Keratinocyte (primary cell): ENCODE measurements around the gene PLXND1.

ENCODE experiments used
- EZH2 ChIP-seq: IDR thresholded peaks from one replicate; pipeline ENCODE4 v1.6.1; 2012; ENCODE audit warnings: inconsistent platforms, mild to moderate bottlenecking, low read length, moderate library complexity
- TF ChIP-seq, protein P1 (sequence below), 3 experiments: IDR thresholded peaks in 1 of 3; conservative IDR thresholded peaks in 1 of 3; optimal IDR thresholded peaks in 1 of 3; 2 replicates in 2 of 3; 3 replicates in 1 of 3; pipeline versions ENCODE3 to v1.5.1; 2011; ENCODE audit warnings: low read length in 3 of 3, mild to moderate bottlenecking in 3 of 3, moderate library complexity in 2 of 3, control low read depth in 1 of 3, inconsistent platforms in 1 of 3; ENCODE audit not compliant: insufficient read depth in 2 of 3; ENCODE audit errors: extremely low read depth in 1 of 3

DNA sequence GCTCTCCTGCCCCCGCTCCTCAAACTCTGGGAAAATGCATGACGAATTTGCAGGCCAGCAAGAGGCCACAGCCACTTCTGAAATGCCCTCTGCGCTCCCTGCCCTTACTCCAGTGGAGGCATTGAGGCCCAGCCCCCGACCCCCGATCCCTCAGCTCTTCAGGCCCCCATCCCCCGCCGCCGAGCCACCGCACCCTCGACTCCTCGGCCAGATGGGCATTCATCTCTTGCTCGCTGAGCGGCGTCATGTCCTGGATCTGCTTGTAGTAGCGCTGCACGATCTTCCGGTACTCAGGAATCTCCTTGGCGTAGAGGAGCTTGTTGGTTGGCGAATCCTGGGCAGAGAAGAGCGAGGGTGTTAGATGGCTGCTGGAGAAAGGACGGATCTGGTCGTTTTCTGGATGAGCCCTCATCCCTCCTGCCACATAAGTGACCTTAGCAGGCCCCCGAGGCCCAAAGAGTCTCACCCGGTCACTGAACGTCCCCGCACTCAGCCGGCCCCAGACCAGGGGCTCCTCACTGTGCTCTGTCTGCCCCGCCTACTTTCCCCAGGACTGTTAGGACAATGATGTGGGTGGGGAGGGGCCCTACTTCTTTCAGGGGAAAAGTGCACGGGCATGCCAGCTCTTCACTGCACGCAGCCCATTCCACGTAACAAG, 49.5 kb downstream of the PLXND1 start:
- TF ChIP-seq, protein P1, sequence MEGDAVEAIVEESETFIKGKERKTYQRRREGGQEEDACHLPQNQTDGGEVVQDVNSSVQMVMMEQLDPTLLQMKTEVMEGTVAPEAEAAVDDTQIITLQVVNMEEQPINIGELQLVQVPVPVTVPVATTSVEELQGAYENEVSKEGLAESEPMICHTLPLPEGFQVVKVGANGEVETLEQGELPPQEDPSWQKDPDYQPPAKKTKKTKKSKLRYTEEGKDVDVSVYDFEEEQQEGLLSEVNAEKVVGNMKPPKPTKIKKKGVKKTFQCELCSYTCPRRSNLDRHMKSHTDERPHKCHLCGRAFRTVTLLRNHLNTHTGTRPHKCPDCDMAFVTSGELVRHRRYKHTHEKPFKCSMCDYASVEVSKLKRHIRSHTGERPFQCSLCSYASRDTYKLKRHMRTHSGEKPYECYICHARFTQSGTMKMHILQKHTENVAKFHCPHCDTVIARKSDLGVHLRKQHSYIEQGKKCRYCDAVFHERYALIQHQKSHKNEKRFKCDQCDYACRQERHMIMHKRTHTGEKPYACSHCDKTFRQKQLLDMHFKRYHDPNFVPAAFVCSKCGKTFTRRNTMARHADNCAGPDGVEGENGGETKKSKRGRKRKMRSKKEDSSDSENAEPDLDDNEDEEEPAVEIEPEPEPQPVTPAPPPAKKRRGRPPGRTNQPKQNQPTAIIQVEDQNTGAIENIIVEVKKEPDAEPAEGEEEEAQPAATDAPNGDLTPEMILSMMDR (optimal IDR thresholded peaks at IDR 0.05 in 1 of 3, IDR thresholded peaks at IDR 0.05 in 1 of 3, conservative IDR thresholded peaks at IDR 0.05 in 1 of 3; ENCODE audit: extremely low read depth in 1 of 3, insufficient read depth in 2 of 3, low read length in 3 of 3), result no peak
- no peak for TF ChIP-seq EZH2
